DMS 273 (cell line): ENCODE data around the gene NBEAL1.
"Not testable (repeated sequence)": the region's sequence is repeated elsewhere in the genome, so short reads cannot be mapped to it uniquely, and the experiment has no call there.

Experiments
- DNase-seq: peaks from one replicate; lab custom pipeline; 2025; ENCODE audit not compliant: unreplicated experiment; lab: John Stamatoyannopoulos, UW

Gene NBEAL1

DNA sequence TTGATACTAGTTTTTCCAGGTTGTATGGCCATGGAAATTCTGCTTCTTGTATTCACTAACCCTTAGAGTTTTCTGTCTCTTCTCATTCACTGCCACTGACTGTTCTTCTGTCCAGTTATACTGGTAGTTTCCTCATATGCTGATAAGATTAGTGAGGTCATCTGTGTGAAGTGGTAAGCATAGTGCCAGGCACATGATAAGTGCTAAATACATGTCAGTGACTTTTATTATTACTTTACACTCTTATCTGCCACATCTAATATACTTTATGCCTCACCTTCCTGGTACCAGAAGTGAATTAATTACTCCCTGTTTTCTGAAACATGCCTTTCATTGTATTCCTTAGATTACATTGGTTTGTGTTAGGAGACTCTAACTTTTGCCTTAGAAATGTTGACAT lies 91.3 kb downstream of the NBEAL1 start:
- no peak for DNase-seq

DNA sequence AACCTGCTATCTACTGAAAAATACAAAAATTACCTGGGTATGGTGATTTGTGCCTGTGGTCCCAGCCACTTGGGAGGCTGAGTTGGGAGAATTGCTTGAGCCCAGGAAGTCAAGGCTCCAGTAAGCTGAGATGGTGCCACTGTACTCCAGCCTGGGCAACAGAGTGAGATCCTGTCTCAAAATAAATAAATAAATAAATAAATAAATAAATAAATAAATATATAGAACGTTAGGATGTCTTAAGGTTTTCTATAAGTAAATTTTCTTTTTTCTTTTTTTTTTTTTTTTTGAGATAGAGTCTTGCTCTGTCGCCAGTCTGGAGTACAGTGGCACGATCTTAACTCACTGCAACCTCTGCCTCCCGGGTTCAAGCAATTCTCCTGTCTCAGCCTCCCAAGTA lies 95.8 kb downstream of the NBEAL1 start:
- not testable (repeated sequence) for DNase-seq

DNA sequence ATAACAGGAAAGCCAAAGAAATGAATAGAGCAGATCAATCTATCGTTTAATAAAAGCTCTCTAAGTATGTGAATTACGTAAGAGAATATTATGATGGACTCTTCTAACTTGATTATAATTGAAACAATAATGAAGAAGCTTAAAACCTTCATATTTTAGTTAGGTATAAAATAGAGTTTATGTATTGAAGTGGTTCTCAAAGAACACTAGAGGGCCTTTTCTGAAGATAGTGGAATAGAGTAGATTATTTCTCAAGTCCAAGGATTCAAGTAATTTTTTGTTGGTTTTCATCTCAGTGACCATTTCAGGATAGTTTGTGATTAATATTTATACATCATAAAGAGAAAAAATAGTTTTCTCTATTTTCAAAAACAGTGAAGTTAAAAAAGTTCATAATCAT lies 97.7 kb downstream of the NBEAL1 start:
- DNase-seq, result no peak

DNA sequence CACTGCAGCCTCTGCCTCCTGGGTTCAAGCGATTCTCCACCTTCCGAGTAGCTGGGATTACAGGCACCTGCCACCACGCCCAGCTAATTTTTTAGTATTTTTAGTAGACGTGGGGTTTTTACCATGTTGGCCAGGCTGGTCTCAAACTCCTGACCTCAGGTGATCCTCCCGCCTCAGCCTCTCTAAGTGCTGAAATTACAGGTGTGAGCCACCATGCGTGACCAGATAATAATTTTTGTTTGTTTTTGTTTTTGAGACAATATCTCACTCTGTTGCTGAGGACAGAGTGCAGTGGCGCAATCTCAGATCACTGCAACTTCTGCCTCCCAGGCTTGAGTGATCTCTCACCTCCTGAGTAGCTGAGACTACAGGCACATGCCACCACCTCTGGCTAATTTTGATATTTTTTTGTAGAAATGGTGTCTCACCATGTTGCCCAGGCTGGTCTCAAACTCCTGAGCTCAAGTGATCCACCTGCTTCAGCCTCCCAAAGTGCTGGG lies 100.6 kb downstream of the NBEAL1 start:
- DNase-seq, result not testable (repeated sequence)

DNA sequence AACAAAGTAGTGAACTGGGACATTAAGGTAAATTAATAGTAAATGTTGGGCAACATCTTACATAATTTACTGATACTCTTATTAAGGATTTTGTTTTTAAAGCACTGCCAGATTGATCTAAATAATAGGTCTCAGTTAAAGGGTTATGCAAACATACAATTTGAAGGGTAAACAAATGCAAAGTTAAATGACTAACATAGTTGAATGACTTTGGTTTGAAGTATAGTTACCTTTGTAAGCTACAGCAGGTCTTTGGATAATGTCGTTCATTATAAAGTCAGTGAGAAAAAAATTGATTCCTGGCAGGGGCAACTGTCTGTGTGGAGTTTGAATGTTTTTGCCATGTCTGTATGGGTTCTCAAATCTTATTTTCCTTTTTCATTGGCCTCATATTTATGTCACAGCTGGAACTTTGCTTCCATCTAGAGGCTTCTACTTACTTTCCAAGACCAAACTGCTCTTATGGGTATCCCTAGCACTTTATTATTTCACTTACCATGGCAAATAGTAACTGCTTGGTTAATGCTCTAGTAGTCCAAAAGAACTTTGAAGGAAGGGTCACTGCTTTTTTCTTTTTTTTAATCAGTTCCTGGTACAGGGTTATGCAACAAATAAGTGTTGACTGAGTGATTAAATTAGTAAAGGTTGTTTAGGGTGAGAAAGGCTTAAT lies 107.8 kb downstream of the NBEAL1 start:
- DNase-seq, result peak; percentile 30

DNA sequence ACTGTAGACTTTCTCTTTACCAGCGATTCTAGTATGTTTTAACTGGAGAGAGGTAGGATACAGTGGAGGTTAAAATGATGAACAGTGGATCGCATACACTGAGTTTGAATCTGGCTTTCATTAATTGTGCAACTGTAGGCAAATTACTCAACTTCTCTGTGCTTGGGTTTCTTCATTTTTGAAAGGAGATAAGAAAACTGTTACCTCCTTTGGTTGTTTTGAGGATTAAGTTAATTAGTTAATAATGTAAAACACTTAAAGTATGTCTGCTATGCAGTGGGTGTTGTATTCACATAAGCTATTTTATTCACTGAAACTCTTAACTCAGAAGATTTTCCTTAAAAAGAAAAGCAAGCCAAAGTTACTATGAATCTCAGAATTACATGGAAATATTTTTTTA lies 112.3 kb downstream of the NBEAL1 start:
- DNase-seq, result no peak

DNA sequence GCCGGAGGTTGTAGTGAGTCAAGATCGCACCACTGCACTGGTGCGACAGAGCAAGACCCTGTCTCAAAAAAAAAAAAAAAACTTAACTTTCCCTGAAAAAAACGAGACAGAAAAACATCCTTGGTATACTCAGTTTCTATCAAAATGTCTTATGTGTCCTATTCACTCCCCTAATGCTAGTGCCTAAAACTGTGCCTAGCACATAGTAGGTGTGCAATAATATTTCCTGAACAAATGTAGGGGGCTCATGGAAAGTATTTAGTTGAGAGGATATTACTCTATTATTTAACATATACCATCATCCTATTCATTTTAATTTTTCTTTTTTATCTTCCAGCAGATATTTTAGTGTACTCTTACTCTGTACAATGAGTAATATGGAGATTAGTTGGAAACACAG lies 120.4 kb downstream of the NBEAL1 start:
- no peak for DNase-seq

DNA sequence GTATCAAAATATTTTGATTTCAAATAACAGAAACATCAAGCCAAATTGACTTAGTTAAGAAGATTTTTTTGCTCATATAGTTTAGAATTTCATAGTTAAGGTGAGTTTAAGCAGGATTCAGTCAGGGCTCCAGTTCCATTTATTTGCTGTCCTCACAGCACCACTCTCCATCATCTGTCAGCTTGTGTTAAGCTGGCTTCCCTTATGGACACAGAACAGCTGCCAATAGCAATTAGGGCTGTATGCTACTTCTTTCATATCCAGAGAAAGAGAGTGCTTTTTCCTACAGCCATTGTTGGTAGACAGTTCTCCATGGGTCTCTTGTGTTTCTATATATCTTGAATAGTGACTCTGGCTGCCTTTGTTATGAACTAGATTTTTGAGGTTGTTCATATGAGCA lies 128.7 kb downstream of the NBEAL1 start:
- DNase-seq, result peak; percentile 74

DNA sequence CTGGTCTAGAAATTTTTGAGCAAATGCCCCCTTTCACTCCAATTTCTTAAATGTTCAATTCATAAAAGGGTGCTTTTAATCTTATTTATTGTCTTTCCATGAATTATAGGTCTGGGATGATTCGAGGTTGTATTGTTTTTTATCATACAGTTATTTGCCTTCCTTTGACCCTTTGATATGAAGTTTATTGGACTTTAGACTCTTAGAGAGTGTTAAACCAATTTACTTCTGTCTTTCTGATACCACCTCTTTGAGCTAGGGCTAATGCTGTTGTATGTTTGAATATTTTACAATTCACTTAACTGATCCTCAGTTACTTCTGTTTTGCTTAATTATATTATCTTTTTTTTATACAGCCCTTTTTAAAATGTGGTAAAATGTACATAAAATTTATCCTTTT lies 134.5 kb downstream of the NBEAL1 start:
- no peak for DNase-seq

DNA sequence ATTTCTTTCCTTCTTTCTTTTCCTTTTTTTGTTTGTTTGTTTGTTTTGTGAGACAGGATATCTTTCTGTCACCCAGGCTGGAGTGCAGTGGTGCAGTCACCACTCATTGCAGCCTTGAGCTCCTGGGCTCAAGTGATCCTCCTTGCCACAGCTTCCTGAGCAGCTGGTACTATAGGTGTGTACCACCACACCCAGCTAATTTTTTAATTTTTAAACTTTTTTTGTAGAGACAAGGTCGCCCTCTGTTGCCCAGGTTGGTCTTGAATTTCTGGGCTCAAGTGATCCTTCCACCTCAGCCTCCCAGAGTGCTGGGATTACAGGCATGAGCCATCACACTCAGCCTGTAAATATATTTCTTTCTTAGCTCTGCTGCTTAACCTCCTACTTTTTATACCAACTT lies 140.7 kb downstream of the NBEAL1 start:
- no peak for DNase-seq

DNA sequence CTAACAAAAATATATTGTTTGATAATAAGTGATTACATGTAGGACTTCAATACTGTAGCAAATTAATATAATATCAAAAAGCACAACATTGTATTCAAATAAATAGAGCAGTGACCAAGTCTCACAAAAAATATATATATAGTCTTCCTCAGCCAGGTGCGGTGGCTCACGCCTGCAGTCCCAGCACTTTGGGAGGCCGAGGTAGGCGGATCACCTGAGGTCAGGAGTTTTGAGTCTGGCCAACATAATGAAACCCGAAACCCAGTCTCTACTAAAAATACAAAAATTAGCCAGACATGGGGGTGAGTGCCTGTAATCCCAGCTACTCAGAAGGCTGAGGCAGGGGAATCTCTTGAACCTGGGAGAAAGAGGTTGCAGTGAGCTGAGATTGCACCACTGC lies 148.0 kb downstream of the NBEAL1 start:
- not testable (repeated sequence) for DNase-seq

DNA sequence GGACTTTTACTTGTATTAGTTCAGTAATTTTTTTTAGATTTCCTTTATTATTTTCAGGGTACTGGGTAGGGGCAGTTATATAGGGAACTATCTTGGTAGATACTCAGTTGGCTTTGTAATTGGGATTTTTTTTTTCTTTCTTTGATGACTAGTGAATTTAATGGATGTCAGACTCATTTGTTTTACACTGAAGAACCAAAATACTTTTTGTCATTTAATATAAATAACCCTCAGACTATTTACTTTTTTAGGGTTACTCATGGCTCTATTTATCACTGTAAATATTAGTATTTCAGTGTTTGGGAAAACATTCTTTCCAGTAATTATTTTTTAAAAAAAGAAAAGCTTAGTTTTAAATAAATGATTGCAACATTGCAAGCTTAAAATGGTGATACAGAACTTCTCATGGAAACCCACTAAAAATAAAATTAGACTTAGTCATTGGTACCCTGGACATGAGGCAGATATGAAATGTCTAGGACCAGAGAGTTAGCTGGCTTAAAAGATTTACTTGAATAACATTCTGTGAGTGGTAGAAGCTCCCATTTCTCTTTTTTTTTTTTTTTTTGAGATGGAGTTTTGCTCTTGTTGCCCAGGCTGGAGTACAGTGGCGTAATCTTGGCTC lies 149.7 kb downstream of the NBEAL1 start:
- no peak for DNase-seq

DNA sequence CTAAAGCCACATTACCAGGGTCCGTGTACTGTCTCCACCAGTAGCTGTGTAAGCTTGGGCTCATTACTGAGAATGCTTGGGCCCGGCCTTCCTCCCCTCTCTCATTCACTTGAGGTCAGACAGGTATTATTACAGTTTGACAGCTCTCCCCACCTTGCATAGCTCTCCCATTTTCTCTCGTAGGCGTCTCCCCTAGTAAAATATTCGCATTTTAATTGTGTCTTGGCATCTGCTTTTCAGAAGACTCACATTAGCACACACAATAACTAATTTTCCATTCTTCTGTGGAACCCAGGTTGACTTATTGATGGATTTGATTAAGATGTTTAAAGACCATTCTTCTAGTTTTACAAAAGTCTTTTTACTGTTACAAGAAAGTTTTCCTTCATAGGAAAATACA lies 153.1 kb downstream of the NBEAL1 start:
- no peak for DNase-seq

DNA sequence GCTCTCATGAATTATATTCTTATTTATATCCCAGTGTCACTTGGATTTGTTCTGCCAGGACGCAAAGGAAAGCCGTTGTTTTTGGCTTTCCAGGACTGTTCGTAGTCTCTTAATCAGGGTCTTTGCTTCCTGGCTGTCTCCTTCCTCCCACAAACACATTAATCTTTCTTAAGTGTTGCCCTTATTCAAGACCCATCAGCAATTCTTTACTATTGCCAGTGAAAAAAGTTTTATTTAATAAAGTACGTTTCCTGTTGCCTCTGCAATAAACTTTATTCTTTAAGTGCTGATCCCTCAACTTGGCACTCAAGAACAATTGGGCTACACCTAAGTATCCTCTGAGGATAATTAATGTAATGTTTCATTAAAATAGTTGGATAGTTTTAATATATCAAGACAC lies 155.8 kb downstream of the NBEAL1 start:
- no peak for DNase-seq

DNA sequence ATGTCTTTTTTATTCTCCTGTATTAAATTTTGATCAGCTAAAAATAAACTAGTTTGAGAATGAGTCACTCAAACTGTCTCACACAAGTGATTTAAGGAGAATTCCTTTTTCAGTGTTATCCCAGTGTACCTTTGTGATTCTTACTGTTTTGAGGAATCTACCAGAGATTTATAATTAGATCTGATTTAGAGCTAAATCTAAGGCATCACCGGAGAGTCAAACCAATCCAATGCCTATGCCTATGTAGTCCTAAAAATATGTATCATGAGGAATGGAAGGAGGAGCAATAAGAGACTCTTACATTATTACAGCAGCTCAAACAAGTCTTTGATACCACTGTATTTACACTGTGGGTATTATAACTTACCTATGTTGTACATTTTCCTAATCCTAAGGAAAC lies 160.7 kb downstream of the NBEAL1 start:
- DNase-seq, result no peak

DNA sequence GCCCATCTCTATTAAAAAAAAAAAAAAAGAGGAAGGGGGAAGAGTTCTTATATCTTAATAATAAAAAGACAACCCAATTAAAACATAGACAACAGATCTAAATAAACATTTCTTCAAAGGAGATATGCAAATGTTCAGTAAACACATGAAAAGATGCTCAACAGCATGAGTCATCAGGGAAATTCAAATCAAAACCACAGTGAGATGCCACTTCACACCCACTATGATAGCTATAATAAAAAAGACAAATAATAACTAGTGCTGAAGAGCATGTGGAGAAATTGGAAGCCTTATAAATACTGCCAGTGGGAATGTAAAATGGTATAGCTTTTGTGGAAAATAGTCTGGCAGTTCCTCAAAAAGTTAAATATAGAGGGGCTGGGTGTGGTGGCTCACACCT lies 162.7 kb downstream of the NBEAL1 start:
- no peak for DNase-seq

DNA sequence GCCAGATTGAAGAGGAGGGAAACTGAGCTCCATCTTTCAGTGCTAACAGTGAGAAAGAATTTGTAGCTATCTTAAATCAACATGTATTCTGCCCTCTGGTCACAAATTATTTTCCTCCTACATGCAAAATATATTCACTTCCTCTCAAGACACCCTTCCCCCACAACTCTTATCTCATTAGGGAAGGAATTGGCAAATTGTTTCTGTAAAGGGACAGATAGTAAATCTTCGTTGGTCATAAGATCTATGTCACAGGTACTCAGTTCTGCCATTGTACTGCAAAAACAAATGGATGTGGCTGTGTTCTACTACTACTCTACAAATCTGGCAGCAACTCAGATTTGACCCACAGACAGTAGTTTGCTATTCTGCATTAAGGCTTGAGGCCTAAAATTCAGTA lies 171.2 kb downstream of the NBEAL1 start:
- no peak for DNase-seq

DNA sequence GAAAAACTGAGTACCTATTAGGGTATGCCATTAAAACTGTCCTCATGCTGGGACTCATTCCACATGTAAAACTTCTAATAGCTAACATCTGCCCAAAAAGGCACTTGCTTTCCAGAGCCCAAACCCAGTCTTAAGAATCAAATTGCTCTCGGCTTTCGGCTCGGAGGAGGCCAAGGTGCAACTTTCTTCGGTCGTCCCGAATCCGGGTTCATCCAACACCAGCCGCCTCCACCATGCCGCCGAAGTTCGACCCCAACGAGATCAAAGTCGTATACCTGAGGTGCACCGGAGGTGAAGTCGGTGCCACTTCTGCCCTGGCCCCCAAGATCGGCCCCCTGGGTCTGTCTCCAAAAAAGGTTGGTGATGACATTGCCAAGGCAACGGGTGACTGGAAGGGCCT lies 175.9 kb downstream of the NBEAL1 start:
- DNase-seq, result not testable (repeated sequence)

DNA sequence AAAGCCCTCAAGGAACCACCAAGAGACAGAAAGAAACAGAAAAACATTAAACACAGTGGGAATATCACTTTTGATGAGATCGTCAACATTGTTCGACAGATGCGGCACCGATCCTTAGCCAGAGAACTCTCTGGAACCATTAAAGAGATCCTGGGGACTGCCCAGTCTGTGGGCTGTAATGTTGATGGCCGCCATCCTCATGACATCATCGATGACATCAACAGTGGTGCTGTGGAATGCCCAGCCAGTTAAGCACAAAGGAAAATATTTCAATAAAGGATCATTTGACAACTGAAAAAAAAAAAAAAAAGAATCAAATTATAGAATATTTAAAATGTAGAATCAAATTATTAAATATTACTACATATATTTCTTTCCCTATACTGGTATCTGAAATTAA lies 176.4 kb downstream of the NBEAL1 start:
- not testable (repeated sequence) for DNase-seq

DNA sequence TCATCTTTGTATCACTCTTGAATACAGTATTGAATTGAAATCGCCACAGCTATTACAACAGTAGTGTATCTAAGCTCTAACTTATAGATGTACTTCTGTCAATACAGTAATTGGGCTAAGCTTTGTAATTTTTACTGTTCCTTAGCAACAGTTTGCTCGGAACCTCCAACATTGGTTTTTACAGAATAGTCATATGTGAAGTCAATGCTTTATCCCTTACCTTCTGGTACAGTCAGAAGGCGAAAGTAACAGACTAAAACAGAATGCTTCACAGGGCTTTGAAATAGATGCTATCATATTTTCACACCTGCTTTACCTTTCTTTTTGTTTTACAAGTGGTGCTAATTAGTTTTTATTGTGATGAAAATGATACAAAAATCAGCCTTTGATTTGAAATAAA lies 177.3 kb downstream of the NBEAL1 start:
- no peak for DNase-seq

DNA sequence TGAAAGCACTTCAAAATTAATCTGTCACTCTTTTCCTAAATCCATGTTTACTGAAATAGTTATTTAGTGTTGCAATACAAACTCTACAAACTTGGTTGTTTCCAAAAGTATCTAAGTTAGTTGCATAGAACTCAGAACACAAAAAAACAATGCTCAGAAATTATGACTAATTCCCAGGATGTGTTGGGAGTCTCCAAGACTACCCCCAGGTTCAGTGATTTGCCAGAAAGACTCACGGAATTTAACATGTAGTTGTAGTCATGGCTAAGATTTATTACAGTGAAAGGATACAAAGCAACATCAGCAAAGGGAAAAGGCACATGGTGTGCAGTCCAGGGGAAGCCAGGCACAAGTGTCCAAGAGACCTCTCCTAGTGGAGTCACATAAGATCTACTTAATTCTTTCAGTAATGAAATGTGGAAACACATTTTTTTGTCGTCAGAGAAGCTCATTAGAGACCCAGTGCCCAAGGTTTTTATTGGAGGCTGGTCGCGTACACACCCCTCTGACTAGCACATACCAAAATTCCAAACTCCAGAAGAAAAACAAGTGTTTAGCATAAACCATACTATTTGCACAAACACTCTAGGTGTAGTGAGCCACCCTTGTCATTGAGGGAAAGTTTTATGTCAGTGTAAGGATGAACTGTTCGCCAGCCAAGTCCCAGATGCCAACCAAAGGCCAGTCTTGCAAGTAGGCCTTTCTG lies 180.8 kb downstream of the NBEAL1 start:
- DNase-seq, result no peak

DNA sequence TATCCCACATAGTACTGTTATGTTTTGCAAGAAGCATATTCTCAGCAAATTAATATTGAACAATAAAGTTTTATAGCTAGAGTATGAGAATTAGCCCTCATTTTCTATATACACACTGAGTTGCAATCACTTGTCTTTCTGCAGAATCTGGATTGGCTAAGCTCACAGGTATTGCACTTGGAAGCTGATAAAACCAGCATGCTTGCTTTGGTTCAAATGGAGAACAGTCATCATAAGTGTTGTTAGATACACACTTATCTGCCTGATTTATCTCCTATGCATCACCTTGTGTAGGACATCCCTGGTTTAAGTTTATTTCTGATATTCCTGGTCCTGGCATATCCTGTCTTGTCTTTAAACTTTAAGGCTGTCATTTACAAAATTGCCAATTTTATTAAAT lies 186.2 kb downstream of the NBEAL1 start:
- DNase-seq, result no peak
